ENCODE results near the gene TLL2.
A peak's percentile ranks its signal among the peaks of the same experiment; 100 is the strongest.
"Not testable (repeated sequence)": the region's sequence is repeated elsewhere in the genome, so short reads cannot be mapped to it uniquely, and the experiment has no call there.

The TLL2 gene

DNA sequence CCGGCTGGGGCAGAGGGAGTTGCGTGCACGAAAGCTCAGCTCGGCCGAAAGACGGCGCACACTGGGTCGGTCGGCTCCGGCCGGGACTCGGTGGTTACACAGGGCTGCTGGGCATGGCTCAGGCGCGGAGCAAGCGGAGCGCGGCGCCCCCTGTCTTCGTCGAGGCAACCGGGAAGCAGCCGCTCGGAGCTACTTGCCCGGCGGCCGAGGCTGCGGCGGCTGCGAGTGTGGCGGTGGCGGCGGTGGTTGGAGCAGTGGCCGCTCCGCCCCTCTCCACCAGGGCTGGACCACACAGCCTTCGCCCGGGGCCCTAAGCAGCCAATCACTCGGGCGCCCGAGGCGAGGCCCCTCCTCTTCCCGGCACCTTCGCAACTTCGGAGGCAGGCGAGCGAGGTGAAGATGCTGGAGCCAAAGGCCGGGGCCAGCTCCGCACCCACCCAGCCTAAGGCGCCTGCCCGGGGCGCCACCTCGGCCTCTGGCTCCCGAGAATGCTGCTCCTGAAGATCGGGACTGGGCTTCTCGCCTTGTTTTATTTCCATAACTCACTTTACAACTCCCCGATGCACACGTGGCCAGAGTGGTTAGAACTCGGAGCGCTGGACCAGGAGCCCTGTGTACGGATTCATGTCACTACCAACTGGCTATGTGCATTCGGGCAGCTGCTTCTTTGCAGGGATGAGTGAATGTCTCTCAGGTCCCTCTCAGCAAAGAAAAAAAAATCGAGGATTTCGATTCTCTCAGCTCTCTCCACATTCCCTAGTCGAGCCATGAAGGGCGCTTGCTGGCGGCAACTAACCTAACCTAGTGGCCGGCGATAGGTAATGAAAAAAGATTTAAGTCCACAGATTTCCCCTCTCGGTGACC lies at the start of gene TLL2:
Gene TLL2 (minus strand): TSS at position 229 of the 864 bp plus-strand sequence. CDS start 241 bp downstream, outside the sequence.
- POLR2A ChIA-PET, result interaction anchor here (0.5 kb wide), 1 partner anchor 294 kb away, joined by 4 read pairs; no protein-coding TSS in a partner anchor
- CTCF ChIA-PET, result interaction anchor here (0.6 to 3.7 kb wide), 28 partner anchors 9 to 711 kb away, joined by 3 to 22 read pairs (median 4); no protein-coding TSS in a partner anchor
- DNase-seq (ENCODE audit: extremely low spot score), result peak; percentile 89
- TF ChIP-seq, protein P1, sequence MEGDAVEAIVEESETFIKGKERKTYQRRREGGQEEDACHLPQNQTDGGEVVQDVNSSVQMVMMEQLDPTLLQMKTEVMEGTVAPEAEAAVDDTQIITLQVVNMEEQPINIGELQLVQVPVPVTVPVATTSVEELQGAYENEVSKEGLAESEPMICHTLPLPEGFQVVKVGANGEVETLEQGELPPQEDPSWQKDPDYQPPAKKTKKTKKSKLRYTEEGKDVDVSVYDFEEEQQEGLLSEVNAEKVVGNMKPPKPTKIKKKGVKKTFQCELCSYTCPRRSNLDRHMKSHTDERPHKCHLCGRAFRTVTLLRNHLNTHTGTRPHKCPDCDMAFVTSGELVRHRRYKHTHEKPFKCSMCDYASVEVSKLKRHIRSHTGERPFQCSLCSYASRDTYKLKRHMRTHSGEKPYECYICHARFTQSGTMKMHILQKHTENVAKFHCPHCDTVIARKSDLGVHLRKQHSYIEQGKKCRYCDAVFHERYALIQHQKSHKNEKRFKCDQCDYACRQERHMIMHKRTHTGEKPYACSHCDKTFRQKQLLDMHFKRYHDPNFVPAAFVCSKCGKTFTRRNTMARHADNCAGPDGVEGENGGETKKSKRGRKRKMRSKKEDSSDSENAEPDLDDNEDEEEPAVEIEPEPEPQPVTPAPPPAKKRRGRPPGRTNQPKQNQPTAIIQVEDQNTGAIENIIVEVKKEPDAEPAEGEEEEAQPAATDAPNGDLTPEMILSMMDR (IDR thresholded peaks at IDR 0.05; ENCODE audit: control extremely low read depth, extremely low read depth, low read depth, missing control alignments), result peak; percentile 53

DNA sequence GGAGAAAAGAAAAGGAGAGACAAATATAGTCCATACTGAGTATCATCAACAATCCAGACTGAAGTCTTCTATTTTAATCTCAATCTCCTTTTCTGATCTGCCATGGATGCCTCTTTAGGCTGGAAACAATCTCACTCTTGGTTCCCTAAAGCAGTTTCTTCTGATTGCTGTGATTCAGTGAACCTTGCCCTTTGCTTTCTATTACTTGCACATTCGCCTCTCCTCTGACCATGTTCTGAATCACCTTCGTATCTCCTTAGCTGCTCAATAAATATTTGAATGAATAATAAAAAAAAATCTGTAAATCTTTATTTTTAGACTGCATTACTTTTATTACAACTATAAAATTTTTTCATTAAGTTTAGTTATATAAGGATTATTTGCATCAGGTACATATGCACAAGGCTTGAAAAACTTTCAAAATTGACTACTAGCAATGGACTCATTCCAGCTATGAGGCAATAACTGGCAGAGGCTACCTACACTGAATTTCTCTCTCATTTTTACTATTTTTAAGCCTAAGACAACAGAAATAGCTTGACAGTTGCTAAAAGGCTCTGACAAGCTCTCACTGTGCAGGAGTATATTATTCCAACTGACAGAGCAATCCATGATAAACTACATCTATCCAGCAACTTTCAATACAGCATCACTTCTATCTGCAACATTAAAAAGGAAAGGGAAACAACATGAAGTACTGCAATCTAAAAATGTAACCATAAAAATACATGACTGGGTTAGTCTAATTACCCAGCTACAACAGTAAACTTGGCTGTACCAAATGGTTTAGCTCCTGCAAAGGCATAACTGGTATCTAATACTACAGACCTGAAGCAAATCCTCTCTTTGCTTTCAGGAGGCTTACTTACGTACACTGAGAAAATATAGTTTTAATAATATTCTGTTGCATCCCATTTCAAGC lies 47.5 kb upstream of the TLL2 start:
- ChIA-PET POLR2A (no interaction called here), CTCF (interaction anchor here (1.0 kb wide), 1 partner anchor 16 kb away, joined by 3 read pairs; no protein-coding TSS in a partner anchor)
- TF ChIP-seq, protein P1 (IDR thresholded peaks at IDR 0.05; ENCODE audit: control extremely low read depth, extremely low read depth, low read depth, missing control alignments), result no peak
- no peak for DNase-seq (ENCODE audit: extremely low spot score)

DNA sequence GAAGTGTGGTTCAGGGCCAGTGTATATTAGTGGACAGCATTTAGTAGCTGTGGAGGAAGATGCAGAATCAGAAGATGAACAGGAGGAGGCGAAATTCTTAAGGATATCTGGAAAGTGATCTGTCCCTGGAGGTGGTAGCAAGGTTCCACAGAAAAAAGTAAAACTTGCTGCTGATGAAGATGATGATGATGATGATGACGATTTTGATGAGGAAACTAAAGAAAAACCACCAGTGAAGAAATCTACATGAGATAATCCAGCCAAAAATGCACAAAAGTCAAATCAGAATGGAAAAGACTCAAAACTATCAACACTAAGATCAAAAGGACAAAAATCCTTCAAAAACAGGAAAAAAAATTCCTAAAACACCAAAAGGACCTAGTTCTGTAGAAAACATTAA lies 46.8 kb upstream of the TLL2 start:
- TF ChIP-seq, protein P1 (IDR thresholded peaks at IDR 0.05; ENCODE audit: control extremely low read depth, extremely low read depth, low read depth, missing control alignments), result no peak
- ChIA-PET CTCF (no interaction called here), POLR2A (no interaction called here)
- DNase-seq (ENCODE audit: extremely low spot score), result no peak

DNA sequence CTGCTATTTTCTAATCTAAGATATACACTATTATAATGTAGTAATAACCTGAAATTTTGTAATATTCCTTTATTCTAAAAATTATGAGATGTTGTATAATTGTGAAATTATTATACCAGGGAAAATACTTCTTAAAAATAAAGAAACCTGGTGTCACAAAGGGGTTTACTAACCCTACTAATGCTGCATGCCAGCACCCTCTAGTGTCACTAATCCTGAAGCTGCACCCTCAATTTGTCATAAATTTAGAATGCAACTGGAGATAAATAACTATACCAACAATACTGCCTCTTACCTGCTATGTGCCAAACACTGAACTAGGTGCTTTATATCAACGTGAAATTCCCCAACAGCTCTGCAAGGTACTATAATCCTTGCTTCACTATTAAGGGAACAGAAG lies 42.3 kb upstream of the TLL2 start:
- POLR2A ChIA-PET, result no interaction called here
- DNase-seq (ENCODE audit: extremely low spot score), result no peak
- CTCF ChIA-PET, result interaction anchor here (0.8 to 1.7 kb wide), 4 partner anchors 10 to 654 kb away, joined by 3 to 7 read pairs (median 4); no protein-coding TSS in a partner anchor
- TF ChIP-seq, protein P1 (IDR thresholded peaks at IDR 0.05; ENCODE audit: control extremely low read depth, extremely low read depth, low read depth, missing control alignments), result peak; percentile 49

DNA sequence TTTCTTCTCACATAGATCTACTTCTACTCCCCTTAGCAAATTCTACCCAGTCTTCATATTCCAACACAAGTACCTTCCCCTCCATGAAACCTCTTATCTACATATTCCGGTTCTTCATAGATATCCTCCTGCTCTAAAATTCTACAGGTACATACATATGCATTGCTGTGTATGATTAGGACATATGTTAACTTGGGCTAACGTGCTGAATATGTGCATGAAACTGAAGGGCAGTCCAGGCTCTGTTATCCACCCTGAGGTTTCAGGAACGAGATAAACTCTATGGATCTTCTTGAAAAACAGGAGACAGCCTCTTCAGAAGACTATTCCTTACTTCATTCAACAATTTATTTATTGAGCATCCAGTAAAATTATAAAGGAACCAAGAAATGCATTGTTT lies 41.6 kb upstream of the TLL2 start:
- CTCF ChIA-PET, result interaction anchor here (1.1 to 1.7 kb wide), 2 partner anchors 10 to 181 kb away, joined by 4 to 7 read pairs; no protein-coding TSS in a partner anchor
- DNase-seq (ENCODE audit: extremely low spot score), result no peak
- POLR2A ChIA-PET, result interaction anchor here (0.6 kb wide), 1 partner anchor 153 kb away, joined by 6 read pairs; no protein-coding TSS in a partner anchor
- TF ChIP-seq, protein P1 (IDR thresholded peaks at IDR 0.05; ENCODE audit: control extremely low read depth, extremely low read depth, low read depth, missing control alignments), result no peak

DNA sequence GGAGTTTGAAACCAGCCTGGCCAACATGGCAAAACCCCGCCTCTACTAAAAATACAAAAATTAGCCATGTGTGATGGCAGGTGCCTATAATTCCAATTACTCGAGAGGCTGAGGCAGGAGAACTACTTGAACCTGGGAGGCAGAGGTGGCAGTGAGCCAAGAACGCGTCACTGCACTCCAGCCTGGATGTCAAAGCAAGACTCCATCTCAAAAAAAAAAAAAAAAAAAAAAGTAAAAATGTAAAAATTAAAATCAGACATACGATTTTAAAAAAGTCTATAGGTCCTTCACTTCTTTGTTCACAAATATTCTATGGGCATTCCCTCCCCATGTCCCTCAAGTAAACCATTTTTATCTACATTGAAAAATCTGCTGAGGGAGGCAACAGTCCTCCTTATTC lies 34.9 kb upstream of the TLL2 start:
- DNase-seq (ENCODE audit: extremely low spot score), result no peak
- ChIA-PET POLR2A (no interaction called here), CTCF (no interaction called here)
- TF ChIP-seq, protein P1 (IDR thresholded peaks at IDR 0.05; ENCODE audit: control extremely low read depth, extremely low read depth, low read depth, missing control alignments), result no peak

DNA sequence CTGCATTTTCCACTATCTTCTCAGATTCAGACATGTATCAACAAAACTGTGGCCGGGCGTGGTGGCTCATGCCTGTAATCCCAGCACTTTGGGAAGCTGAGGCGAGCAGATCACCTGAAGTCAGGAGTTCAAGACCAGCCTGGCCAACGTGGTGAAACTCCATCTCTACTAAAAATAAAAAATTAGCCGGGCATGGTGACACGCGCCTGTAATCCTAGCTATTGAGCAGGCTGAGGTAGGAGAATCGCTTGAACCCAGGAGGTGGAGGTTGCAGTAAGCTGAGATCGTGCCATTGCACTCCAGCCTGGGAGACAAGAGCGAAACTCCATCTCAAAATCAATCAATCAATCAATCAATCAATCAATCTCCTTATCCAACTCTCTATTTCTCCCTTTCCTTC lies 31.8 kb upstream of the TLL2 start:
- CTCF ChIA-PET, result interaction anchor here (0.9 to 2.1 kb wide), 5 partner anchors 16 to 627 kb away, joined by 3 to 6 read pairs (median 3); partner anchors contain the start of gene TLL2
- POLR2A ChIA-PET; DNase-seq (ENCODE audit: extremely low spot score): not testable (repeated sequence)

Measured in GM10248 (cell line).